Measurements from ENCODE around the gene TRABD. TPM values are rescaled to one million over a fixed set of nuclear protein-coding genes. Genes with fewer than 3 reads are reported as not detected.

The TRABD gene
- total and polyA plus RNA-seq, 3 donors from 2014 or later, result 23.7 to 45.3 (median 38.7) TPM

DNA sequence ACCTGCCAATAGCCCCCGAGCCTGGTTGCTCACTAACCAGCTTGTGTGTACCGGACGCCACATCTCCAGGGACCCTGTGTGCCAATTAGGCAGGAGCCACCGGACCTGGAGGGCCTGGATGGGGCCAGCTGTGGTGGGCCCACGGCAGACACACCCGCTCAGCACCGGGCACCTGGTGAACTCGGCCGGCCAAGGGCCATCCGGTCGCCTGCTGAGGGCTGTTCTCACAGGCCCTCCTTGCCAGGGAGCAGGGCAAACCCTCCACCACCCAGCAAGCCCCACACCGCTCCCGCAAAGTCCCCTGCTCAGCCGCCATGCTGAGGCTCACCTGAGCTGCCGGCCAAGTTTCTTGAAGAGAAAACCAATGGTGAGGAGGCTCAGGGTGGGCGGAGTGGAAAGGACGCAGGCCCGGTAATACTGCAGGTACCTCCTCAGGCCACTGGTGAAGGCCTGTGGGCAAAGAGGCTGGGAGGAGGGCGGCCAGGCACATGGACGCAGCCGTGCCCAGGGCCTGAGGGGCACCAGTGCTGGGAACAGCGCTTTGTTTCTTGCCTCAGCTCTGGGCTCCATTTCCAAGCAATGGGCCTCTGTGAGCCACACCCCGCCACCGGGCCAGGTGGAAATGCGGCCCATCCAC, 42.0 kb downstream of the TRABD start:
- H3K9me3 ChIP-seq, result no peaks in the 10 kb centered on the region
- no peak for TF ChIP-seq POLR2A (IDR thresholded peaks at IDR 0.05)
- TF ChIP-seq, protein P1, sequence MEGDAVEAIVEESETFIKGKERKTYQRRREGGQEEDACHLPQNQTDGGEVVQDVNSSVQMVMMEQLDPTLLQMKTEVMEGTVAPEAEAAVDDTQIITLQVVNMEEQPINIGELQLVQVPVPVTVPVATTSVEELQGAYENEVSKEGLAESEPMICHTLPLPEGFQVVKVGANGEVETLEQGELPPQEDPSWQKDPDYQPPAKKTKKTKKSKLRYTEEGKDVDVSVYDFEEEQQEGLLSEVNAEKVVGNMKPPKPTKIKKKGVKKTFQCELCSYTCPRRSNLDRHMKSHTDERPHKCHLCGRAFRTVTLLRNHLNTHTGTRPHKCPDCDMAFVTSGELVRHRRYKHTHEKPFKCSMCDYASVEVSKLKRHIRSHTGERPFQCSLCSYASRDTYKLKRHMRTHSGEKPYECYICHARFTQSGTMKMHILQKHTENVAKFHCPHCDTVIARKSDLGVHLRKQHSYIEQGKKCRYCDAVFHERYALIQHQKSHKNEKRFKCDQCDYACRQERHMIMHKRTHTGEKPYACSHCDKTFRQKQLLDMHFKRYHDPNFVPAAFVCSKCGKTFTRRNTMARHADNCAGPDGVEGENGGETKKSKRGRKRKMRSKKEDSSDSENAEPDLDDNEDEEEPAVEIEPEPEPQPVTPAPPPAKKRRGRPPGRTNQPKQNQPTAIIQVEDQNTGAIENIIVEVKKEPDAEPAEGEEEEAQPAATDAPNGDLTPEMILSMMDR (IDR thresholded peaks at IDR 0.05), result no peak
- no peaks in the 10 kb centered on the region for H3K36me3 ChIP-seq (ENCODE audit: low read depth, missing control alignments)
- WGBS, 2 donors, result 88 to 90% methylated on average over 17 to 25 of the region's 25 CpGs
- no peak overlapping the region for H3K4me3 ChIP-seq
- intact Hi-C loops (cut with DNase I; ENCODE audit: low total_unique reads), result no loop called here
- no peak overlapping the region for H3K27ac ChIP-seq
- DNase-seq, result no peak
- H3K4me1 ChIP-seq, result no peaks in the 10 kb centered on the region
- no peaks in the 10 kb centered on the region for H3K27me3 ChIP-seq

DNA sequence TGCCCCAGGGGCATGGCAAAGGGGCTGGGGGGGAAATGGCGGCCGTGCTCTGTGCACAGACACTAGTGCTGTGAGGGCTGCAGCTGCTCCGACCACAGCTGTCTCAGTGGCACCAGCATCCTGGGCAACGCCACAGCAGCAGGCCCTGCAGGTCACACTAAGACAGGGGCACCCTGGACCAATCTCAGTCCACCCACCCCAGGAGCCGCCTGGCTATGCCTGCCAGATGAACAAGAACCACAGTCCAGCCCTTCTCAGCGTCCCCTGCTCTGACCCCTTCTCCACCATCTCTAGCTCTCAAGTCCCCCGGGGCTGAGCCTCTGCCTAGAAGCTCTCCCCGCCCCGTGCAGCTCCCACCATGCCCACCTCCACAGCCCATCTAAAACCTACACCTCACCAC, 42.7 kb downstream of the TRABD start:
- Histone ChIP-seq H3K27ac (no peak overlapping the region), H3K9me3 (no peaks in the 10 kb centered on the region), H3K4me3 (no peak overlapping the region), H3K4me1 (no peaks in the 10 kb centered on the region), H3K36me3 (ENCODE audit: low read depth, missing control alignments) (no peaks in the 10 kb centered on the region), H3K27me3 (no peaks in the 10 kb centered on the region)
- intact Hi-C loops (cut with DNase I; ENCODE audit: low total_unique reads), result no loop called here
- no peak for TF ChIP-seq POLR2A (IDR thresholded peaks at IDR 0.05)
- TF ChIP-seq, protein P1 (IDR thresholded peaks at IDR 0.05), result no peak
- 92 to 94% methylated on average over 7 to 9 of the region's 9 CpGs for WGBS, 2 donors
- DNase-seq, result no peak

DNA sequence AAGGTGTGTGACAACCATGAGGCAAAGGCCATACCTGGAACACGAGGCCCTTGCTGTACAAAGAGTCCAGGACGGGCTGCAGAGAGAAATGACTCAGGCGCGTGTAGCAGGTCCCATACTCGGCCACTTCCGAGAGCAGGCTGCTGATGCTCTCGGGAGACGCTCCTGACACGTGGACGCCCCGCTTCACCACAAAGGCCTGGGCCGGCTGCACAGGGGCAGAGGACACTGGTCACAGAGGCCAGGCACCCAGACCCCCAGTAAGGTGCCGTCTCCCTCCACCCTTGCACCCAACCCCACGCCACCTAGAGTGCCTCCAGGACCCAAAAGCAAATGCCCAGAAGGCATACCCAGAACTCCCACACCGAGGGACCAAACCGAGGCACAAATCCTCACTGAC, 43.7 kb downstream of the TRABD start:
- no peak for DNase-seq
- no peaks in the 10 kb centered on the region for H3K36me3 ChIP-seq (ENCODE audit: low read depth, missing control alignments)
- intact Hi-C loops (cut with DNase I; ENCODE audit: low total_unique reads), result no loop called here
- no peak overlapping the region for H3K27ac ChIP-seq
- WGBS, 2 donors, result 94 to 96% methylated on average over 7 to 16 of the region's 16 CpGs
- H3K4me3 ChIP-seq, result no peak overlapping the region
- no peaks in the 10 kb centered on the region for H3K4me1 ChIP-seq
- H3K9me3 ChIP-seq, result no peaks in the 10 kb centered on the region
- TF ChIP-seq, protein P1 (IDR thresholded peaks at IDR 0.05), result no peak
- TF ChIP-seq POLR2A (IDR thresholded peaks at IDR 0.05), result no peak
- H3K27me3 ChIP-seq, result no peaks in the 10 kb centered on the region

DNA sequence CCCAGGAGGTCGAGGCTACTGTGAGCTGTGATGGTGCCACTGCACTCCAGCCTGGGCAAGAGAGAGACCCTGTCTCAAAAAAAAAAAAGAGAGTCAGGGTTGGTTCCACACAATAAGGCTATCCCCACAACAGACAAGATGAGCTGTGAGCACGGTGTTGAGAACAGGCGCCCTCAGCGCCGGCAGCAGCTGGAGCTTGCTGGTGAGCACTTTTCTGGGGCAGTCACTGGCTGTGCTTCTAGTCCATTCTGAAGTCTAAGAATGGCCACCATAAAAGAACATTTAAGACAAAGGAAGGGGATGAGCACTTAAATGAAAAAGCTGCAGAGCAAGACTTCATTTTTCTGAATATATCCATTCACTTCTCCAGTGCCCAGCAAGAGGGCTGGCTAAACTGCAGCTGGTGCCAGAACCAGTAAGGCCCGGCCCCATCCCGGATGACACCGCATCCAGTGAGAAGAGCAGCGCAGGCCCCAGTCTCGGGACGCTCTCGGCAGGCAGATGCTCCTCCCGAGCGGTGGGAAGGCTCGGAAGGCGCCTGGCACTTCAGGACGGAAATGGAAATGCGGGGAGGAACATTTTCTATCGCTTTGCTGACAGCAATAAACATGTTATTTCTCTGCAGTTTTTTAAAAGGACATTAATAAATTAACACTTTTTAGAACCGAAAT, 46.9 kb downstream of the TRABD start:
- TF ChIP-seq, protein P1 (IDR thresholded peaks at IDR 0.05), result no peak
- no peak for TF ChIP-seq POLR2A (IDR thresholded peaks at IDR 0.05)
- no peak overlapping the region for H3K27ac ChIP-seq
- H3K9me3 ChIP-seq, result no peaks in the 10 kb centered on the region
- H3K4me1 ChIP-seq, result no peaks in the 10 kb centered on the region
- no peak overlapping the region for H3K4me3 ChIP-seq
- no peaks in the 10 kb centered on the region for H3K36me3 ChIP-seq (ENCODE audit: low read depth, missing control alignments)
- no peaks in the 10 kb centered on the region for H3K27me3 ChIP-seq
- no peak for DNase-seq
- intact Hi-C loops (cut with DNase I; ENCODE audit: low total_unique reads), result no loop called here
- 88 to 90% methylated on average over 20 of the region's 20 CpGs for WGBS, 2 donors

DNA sequence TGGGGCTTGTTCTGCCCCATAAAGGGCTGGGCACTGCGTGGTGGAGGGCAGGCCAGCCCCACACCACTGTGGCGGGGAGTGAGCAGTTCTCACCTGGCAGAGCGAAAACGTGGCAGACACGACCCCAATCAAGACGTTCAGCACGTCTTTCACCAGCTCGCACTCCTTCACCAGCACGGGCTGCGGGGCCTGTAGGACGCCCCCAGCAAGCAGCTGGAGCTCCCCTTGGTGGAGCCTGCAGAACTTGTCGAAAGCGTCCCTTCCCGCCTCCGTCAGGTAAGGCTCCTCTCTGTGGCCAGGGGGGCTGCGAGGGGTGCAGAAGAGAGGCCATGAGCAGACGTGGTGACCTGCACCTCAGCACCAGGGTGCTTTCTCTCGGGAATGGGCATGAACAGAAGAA, 47.5 kb downstream of the TRABD start:
- Histone ChIP-seq H3K36me3 (ENCODE audit: low read depth, missing control alignments) (no peaks in the 10 kb centered on the region), H3K4me1 (no peaks in the 10 kb centered on the region), H3K9me3 (no peaks in the 10 kb centered on the region), H3K27ac (no peak overlapping the region), H3K27me3 (no peaks in the 10 kb centered on the region), H3K4me3 (no peak overlapping the region)
- 88 to 91% methylated on average over 11 to 18 of the region's 18 CpGs for WGBS, 2 donors
- DNase-seq, result no peak
- intact Hi-C loops (cut with DNase I; ENCODE audit: low total_unique reads), result no loop called here
- TF ChIP-seq, protein P1 (IDR thresholded peaks at IDR 0.05), result no peak
- TF ChIP-seq POLR2A (IDR thresholded peaks at IDR 0.05), result no peak

Measured in testis (tissue), 3 donors.